T-helper 1 cell treated with Interleukin-12 subunit alpha and Interleukin-12 subunit beta and Interleukin-4 antibody, amounts not matched to agents 30 ng/mL and 1 ng/mL, for 36 hours (primary cell): ENCODE results near the gene COX4I2. TPM values are rescaled to one million over a fixed set of nuclear protein-coding genes. Genes with fewer than 3 reads are reported as not detected.

Experiments
- intact Hi-C: fragments of 100-400 bp; cut with micrococcal nuclease; formaldehyde crosslinking; loops from one replicate; pipeline ENCODE4 v1.15.1; 2024
- total RNA-seq: library from RNA; stranded (reverse); gene quantifications from 2 replicates; pipeline ENCODE4 v1.2.3, GENCODE V29; 2022

Gene COX4I2
- total RNA-seq, 1 donor from 2014 or later = not detected

DNA sequence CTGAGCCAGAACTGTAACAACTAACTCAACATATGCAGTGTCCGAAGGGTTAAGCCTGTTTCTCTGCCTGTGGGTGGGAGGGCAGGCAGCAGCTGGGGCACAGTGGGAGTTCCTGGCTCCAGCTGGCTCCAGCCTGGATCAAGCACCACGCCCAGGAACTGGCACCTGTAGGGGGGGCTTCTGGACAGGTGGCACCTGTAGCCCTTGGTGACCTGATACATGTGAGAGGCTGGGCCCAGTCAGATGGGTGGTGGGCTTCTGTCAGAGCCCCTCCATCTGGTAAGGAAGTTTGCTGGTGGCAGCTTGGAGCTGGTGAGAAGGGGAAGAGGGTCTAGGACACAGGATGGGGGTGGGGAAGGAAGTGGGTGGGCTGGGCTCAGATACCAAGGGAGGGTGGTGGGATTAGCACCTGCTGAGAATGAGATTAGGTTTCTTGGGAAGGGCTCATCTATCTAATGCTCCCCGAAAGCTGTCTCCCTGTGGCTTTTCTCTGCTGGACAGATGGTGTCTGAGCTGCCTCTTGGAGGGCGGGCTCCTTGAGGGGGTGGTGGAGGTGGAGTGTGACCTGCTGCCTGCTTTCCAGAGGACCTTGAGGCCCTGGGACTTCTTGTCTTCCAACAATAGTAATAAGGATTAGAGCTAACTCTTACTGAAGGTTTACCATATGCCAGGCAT is 56.4 kb downstream of the COX4I2 start:
- intact Hi-C loops = loop anchor here (2.0 kb wide), 1 partner anchor 17 kb away; no protein-coding TSS in a partner anchor

Other genes starting within 250 kb of the COX4I2 start
- gene DEFB119, start 247.3 kb upstream of the COX4I2 start, total RNA-seq = not detected in 2 replicates
- gene DEFB121, start 231.7 kb upstream of the COX4I2 start, total RNA-seq = not detected in 2 replicates
- not detected in 2 replicates for gene DEFB123, start 197.3 kb upstream of the COX4I2 start, total RNA-seq
- gene DEFB124, start 162.8 kb upstream of the COX4I2 start, total RNA-seq = not detected in 2 replicates
- not detected in 2 replicates for gene REM1, start 162.6 kb upstream of the COX4I2 start, total RNA-seq
- 203 and 223 TPM in 2 replicates for gene HM13, start 123.5 kb upstream of the COX4I2 start, total RNA-seq
- 0.64 and 0.80 TPM in 2 replicates for gene ID1, start 32.6 kb upstream of the COX4I2 start, total RNA-seq
- 141 TPM in 2 replicates for gene BCL2L1, start 85.0 kb downstream of the COX4I2 start, total RNA-seq
- 79.9 and 84.3 TPM in 2 replicates for gene TPX2, start 101.4 kb downstream of the COX4I2 start, total RNA-seq
- 0.59 and 0.64 TPM in 2 replicates for gene MYLK2, start 181.4 kb downstream of the COX4I2 start, total RNA-seq
- not detected in 2 replicates for gene FOXS1, start 207.7 kb downstream of the COX4I2 start, total RNA-seq
- gene DUSP15, start 232.6 kb downstream of the COX4I2 start, total RNA-seq = not detected in 2 replicates
- gene TTLL9, start 232.7 kb downstream of the COX4I2 start, total RNA-seq = not detected in 2 replicates